ENCODE measurements around the gene POLRMT. TPM values are rescaled to one million over a fixed set of nuclear protein-coding genes. Genes with fewer than 3 reads are reported as not detected.
A peak's percentile ranks its signal among the peaks of the same experiment; 100 is the strongest.

Gene POLRMT
- total RNA-seq, 1 donor from 2014 or later, result 45.3 TPM

- no peaks in the 10 kb centered on the region for H3K9me3 ChIP-seq (ENCODE audit: insufficient read depth, low read depth, low read length)
Observed at GRCh38 chr19:613732-614567, 19.4 kb downstream of the POLRMT start.

GRCh38 chr19:612941-613340 lies 20.4 kb downstream of the POLRMT start:
- FAIRE-seq (no peak), DNase-seq (ENCODE audit: low read depth) (no peak)
- no peaks in the 10 kb centered on the region for H3K9me3 ChIP-seq (ENCODE audit: insufficient read depth, low read depth, low read length)
- Mint-ChIP-seq H3K4me1 (ENCODE audit: low read depth, unreplicated experiment) (peaks cover 3% of the 10 kb centered on the region), H3K27ac (ENCODE audit: unreplicated experiment) (no peak overlapping the region), H3K27me3 (ENCODE audit: low read depth, unreplicated experiment) (no peaks in the 10 kb centered on the region), H3K9me3 (ENCODE audit: unreplicated experiment) (peaks cover 2% of the 10 kb centered on the region), H3K36me3 (ENCODE audit: low read depth, unreplicated experiment) (peaks cover 18% of the 10 kb centered on the region), H3K4me3 (ENCODE audit: unreplicated experiment) (no peak overlapping the region)
- H3K4me1 ChIP-seq (ENCODE audit: insufficient read depth, low read length), result peaks cover 19% of the 10 kb centered on the region
- no peak overlapping the region for H3K9ac ChIP-seq (ENCODE audit: low read length)
- H3K27me3 ChIP-seq (ENCODE audit: insufficient read depth, low read length), result no peaks in the 10 kb centered on the region
- H4K20me1 ChIP-seq (ENCODE audit: insufficient read depth, low read length), result no peaks in the 10 kb centered on the region
- H3K4me2 ChIP-seq (ENCODE audit: low read length), result no peak overlapping the region
- H3K4me3 ChIP-seq (ENCODE audit: insufficient read depth, low read depth, low read length), result no peak overlapping the region
- no peak overlapping the region for H2AFZ ChIP-seq (ENCODE audit: low read depth, low read length)
- TF ChIP-seq CTCF (IDR thresholded peaks at IDR 0.05; ENCODE audit: insufficient read depth, low read depth, low read length), result no peak
- H3K36me3 ChIP-seq (ENCODE audit: insufficient read depth, low read length), result no peaks in the 10 kb centered on the region
- no peaks in the 10 kb centered on the region for H3K79me2 ChIP-seq (ENCODE audit: insufficient read depth, low read length)
- H3K27ac ChIP-seq (ENCODE audit: low read depth, low read length), result no peak overlapping the region

More at GRCh38 chr19:613732-614567, 19.4 kb downstream of the POLRMT start:
- Histone ChIP-seq H3K4me2 (ENCODE audit: low read length) (no peak overlapping the region), H3K36me3 (ENCODE audit: insufficient read depth, low read length) (no peaks in the 10 kb centered on the region), H3K4me1 (ENCODE audit: insufficient read depth, low read length) (peaks cover 19% of the 10 kb centered on the region), H3K27ac (ENCODE audit: low read depth, low read length) (no peak overlapping the region), H3K79me2 (ENCODE audit: insufficient read depth, low read length) (no peaks in the 10 kb centered on the region), H4K20me1 (ENCODE audit: insufficient read depth, low read length) (no peaks in the 10 kb centered on the region), H3K9ac (ENCODE audit: low read length) (no peak overlapping the region), H3K27me3 (ENCODE audit: insufficient read depth, low read length) (no peaks in the 10 kb centered on the region), H2AFZ (ENCODE audit: low read depth, low read length) (no peak overlapping the region), H3K4me3 (ENCODE audit: insufficient read depth, low read depth, low read length) (no peak overlapping the region)
- no peak for TF ChIP-seq EZH2 (IDR thresholded peaks at IDR 0.05; ENCODE audit: insufficient read depth, low read length)
- no peak for TF ChIP-seq CTCF (IDR thresholded peaks at IDR 0.05; ENCODE audit: insufficient read depth, low read depth, low read length)
- DNase-seq (ENCODE audit: low read depth) (no peak), FAIRE-seq (no peak)
- peaks cover 18% of the 10 kb centered on the region for H3K36me3 Mint-ChIP-seq (ENCODE audit: low read depth, unreplicated experiment)
- H3K27ac Mint-ChIP-seq (ENCODE audit: unreplicated experiment), result no peak overlapping the region
- peaks cover 3% of the 10 kb centered on the region for H3K4me1 Mint-ChIP-seq (ENCODE audit: low read depth, unreplicated experiment)
- no peaks in the 10 kb centered on the region for H3K27me3 Mint-ChIP-seq (ENCODE audit: low read depth, unreplicated experiment)
- H3K4me3 Mint-ChIP-seq (ENCODE audit: unreplicated experiment), result no peak overlapping the region
- H3K9me3 Mint-ChIP-seq (ENCODE audit: unreplicated experiment), result peaks cover 2% of the 10 kb centered on the region

- Histone ChIP-seq H3K4me2 (ENCODE audit: low read length) (peak overlapping the region; percentile 82), H3K27ac (ENCODE audit: low read depth, low read length) (peak overlapping the region; percentile 95), H3K27me3 (ENCODE audit: insufficient read depth, low read length) (no peaks in the 10 kb centered on the region), H3K79me2 (ENCODE audit: insufficient read depth, low read length) (no peaks in the 10 kb centered on the region), H4K20me1 (ENCODE audit: insufficient read depth, low read length) (no peaks in the 10 kb centered on the region), H3K4me1 (ENCODE audit: insufficient read depth, low read length) (peaks cover 19% of the 10 kb centered on the region), H3K9ac (ENCODE audit: low read length) (peak overlapping the region; percentile 84), H2AFZ (ENCODE audit: low read depth, low read length) (peak overlapping the region; percentile 63), H3K9me3 (ENCODE audit: insufficient read depth, low read depth, low read length) (no peaks in the 10 kb centered on the region), H3K4me3 (ENCODE audit: insufficient read depth, low read depth, low read length) (no peak overlapping the region), H3K36me3 (ENCODE audit: insufficient read depth, low read length) (no peaks in the 10 kb centered on the region)
- Mint-ChIP-seq H3K27me3 (ENCODE audit: low read depth, unreplicated experiment) (no peaks in the 10 kb centered on the region), H3K4me3 (ENCODE audit: unreplicated experiment) (no peak overlapping the region), H3K9me3 (ENCODE audit: unreplicated experiment) (peaks cover 2% of the 10 kb centered on the region), H3K27ac (ENCODE audit: unreplicated experiment) (peak overlapping the region; percentile 28), H3K4me1 (ENCODE audit: low read depth, unreplicated experiment) (peaks cover 3% of the 10 kb centered on the region), H3K36me3 (ENCODE audit: low read depth, unreplicated experiment) (peaks cover 15% of the 10 kb centered on the region)
- TF ChIP-seq EZH2 (IDR thresholded peaks at IDR 0.05; ENCODE audit: insufficient read depth, low read length) (no peak), CTCF (IDR thresholded peaks at IDR 0.05; ENCODE audit: insufficient read depth, low read depth, low read length) (no peak)
- DNase-seq (ENCODE audit: low read depth) (peak; percentile 99), FAIRE-seq (peak; percentile 66)
Observed at GRCh38 chr19:611481-611868, 21.9 kb downstream of the POLRMT start.

Data from astrocyte (in vitro differentiated cells and primary cell).